GM23338 (cell line): Measurements from ENCODE around the gene OR6C2. TPM values are rescaled to one million over a fixed set of nuclear protein-coding genes. Genes with fewer than 3 reads are reported as not detected.
"Not testable (repeated sequence)": the region's sequence is repeated elsewhere in the genome, so short reads cannot be mapped to it uniquely, and the experiment has no call there.

Source experiments
- ATAC-seq: fragments of 200-7000 bp; cut with Tn5 transposase; 3 replicates; pipeline ENCODE4 v1.9.1; 2020
- DNase-seq: peaks from one replicate; pipeline ENCODE4 v3.0.0-alpha.2; 2015; ENCODE audit warnings: low spot score
- H2AFZ ChIP-seq: fragments of 200-600 bp; sonication (generic); 2 replicates; pipeline ENCODE4 v1.8.0; 2016; ENCODE audit warnings: antibody characterized with exemption, mild to moderate bottlenecking, moderate library complexity
- H3F3A ChIP-seq: fragments of 200-600 bp; sonication (generic); replicated peaks from 2 replicates; pipeline ENCODE4 v1.8.0; 2017; ENCODE audit warnings: antibody characterized with exemption, mixed run types, low read depth
- H3K27ac ChIP-seq: fragments of 200-600 bp; sonication (generic); 2 replicates; pipeline ENCODE4 v1.6.1; 2016; ENCODE audit warnings: low read depth
- H3K27me3 ChIP-seq: fragments of 200-600 bp; sonication (generic); 2 replicates; pipeline ENCODE4 v1.8.0; 2016; ENCODE audit warnings: mild to moderate bottlenecking, mixed run types, moderate library complexity; ENCODE audit not compliant: insufficient read depth
- H3K36me3 ChIP-seq: fragments of 200-600 bp; sonication (generic); 2 replicates; pipeline ENCODE4 v1.8.0; 2016; ENCODE audit warnings: mild to moderate bottlenecking; ENCODE audit not compliant: insufficient read depth
- H3K4me1 ChIP-seq: fragments of 200-600 bp; sonication (generic); 2 replicates; pipeline ENCODE4 v1.8.0; 2016; ENCODE audit warnings: mild to moderate bottlenecking, moderate library complexity; ENCODE audit not compliant: insufficient read depth
- H3K4me2 ChIP-seq: fragments of 200-600 bp; sonication (generic); 2 replicates; pipeline ENCODE4 v1.7.1; 2017; ENCODE audit warnings: mixed run types
- H3K4me3 ChIP-seq: fragments of 200-600 bp; sonication (generic); 2 replicates; pipeline ENCODE4 v1.6.1; 2016; ENCODE audit warnings: mixed run types
- H3K79me2 ChIP-seq: fragments of 200-600 bp; sonication (generic); replicated peaks from 2 replicates; pipeline ENCODE4 v1.8.0; 2017; ENCODE audit warnings: mild to moderate bottlenecking; ENCODE audit not compliant: insufficient read depth
- H3K9me2 ChIP-seq: fragments of 200-600 bp; sonication (generic); 2 replicates; pipeline ENCODE4 v1.8.0; 2017; ENCODE audit not compliant: insufficient read depth
- H4K20me1 ChIP-seq: fragments of 200-600 bp; sonication (generic); replicated peaks from 2 replicates; pipeline ENCODE4 v1.8.0; 2017; ENCODE audit warnings: mild to moderate bottlenecking; ENCODE audit not compliant: insufficient read depth
- H3K27ac Mint-ChIP-seq: 2 replicates; pipeline ENCODE4 v1.8.0; 2020; ENCODE audit warnings: inconsistent platforms, mild to moderate bottlenecking, moderate library complexity, mixed read lengths
- H3K27me3 Mint-ChIP-seq: 3 replicates; pipeline ENCODE4 v1.8.0; 2022; ENCODE audit warnings: low read depth, mild to moderate bottlenecking, moderate library complexity, mixed read lengths, inconsistent platforms; ENCODE audit not compliant: insufficient read depth, poor library complexity
- H3K36me3 Mint-ChIP-seq: 3 replicates; pipeline ENCODE4 v1.8.0; 2021; ENCODE audit warnings: low read depth, mild to moderate bottlenecking, inconsistent platforms, moderate library complexity, mixed read lengths
- H3K4me1 Mint-ChIP-seq: 3 replicates; pipeline ENCODE4 v1.8.0; 2020; ENCODE audit warnings: mild to moderate bottlenecking, inconsistent platforms, mixed read lengths
- H3K4me3 Mint-ChIP-seq: 3 replicates; pipeline ENCODE4 v1.8.0; 2021; ENCODE audit warnings: moderate library complexity, mild to moderate bottlenecking, inconsistent platforms, mixed read lengths
- H3K9me3 Mint-ChIP-seq: 3 replicates; pipeline ENCODE4 v1.8.0; 2020; ENCODE audit warnings: moderate library complexity, mild to moderate bottlenecking, inconsistent platforms, mixed read lengths
- CTCF ChIP-seq, 2 experiments: fragments of 200-600 bp in 1 of 2; sonication (generic) in 1 of 2; conservative IDR thresholded peaks; 2 replicates each; pipeline versions ENCODE4 v1.5.1 to v1.6.1; 2016 to 2017; ENCODE audit warnings: antibody characterized with exemption in 2 of 2, low read depth in 2 of 2, mild to moderate bottlenecking in 2 of 2, moderate library complexity in 1 of 2
- polyA plus RNA-seq: library from polyadenylated mRNA; unstranded; fragments of >200 nt; fragmentation: Nextera tagmentation; extraction: Ambion mirVana; gene quantifications from 2 replicates; pipeline ENCODE4 v1.2.1, GENCODE V29; 2016
- total RNA-seq: library from RNA; depleted of rRNA; stranded (reverse); fragments of >200 nt; shearing (Covaris generic); gene quantifications from 2 replicates; pipeline ENCODE4 v1.2.3, GENCODE V29; 2014

The OR6C2 gene
- total and polyA plus RNA-seq, 2 experiments from 2014 or later = not detected

GRCh38 chr12:55412138-55412537 lies 31.7 kb upstream of the OR6C2 start:
- not testable (repeated sequence) for H3K4me3 Mint-ChIP-seq, H3K27ac ChIP-seq, H3K9me3 Mint-ChIP-seq, H3F3A ChIP-seq, H3K27ac Mint-ChIP-seq, H3K4me2 ChIP-seq, H3K4me1 ChIP-seq, H3K27me3 Mint-ChIP-seq, ATAC-seq, H3K4me1 Mint-ChIP-seq, H3K4me3 ChIP-seq, H3K27me3 ChIP-seq, H4K20me1 ChIP-seq, DNase-seq, H3K36me3 Mint-ChIP-seq, H3K9me2 ChIP-seq, H3K36me3 ChIP-seq, H3K79me2 ChIP-seq, H2AFZ ChIP-seq

GRCh38 chr12:55413498-55414388 lies 30.1 kb upstream of the OR6C2 start:
- H3K4me3 ChIP-seq, H3K9me3 Mint-ChIP-seq, H3K27me3 ChIP-seq, DNase-seq, H3K27me3 Mint-ChIP-seq, H3K9me2 ChIP-seq, H3K4me1 ChIP-seq, H3K4me2 ChIP-seq, H3K27ac Mint-ChIP-seq, H3K79me2 ChIP-seq, H3K36me3 Mint-ChIP-seq, H3K27ac ChIP-seq, H3K36me3 ChIP-seq, H3K4me3 Mint-ChIP-seq, H4K20me1 ChIP-seq, H3K4me1 Mint-ChIP-seq, H3F3A ChIP-seq: not testable (repeated sequence)
- peak overlapping the region; percentile 96; the same call in 1 of the 2 replicates for H2AFZ ChIP-seq
- peak; percentile 19 for ATAC-seq
- TF ChIP-seq CTCF (conservative IDR thresholded peaks at IDR 0.05; ENCODE audit: low read depth in 2 of 2) = peak in 1 of 2 experiments; percentile 45; a peak in 2 of 4 replicates

GRCh38 chr12:55414396-55414823 lies 29.5 kb upstream of the OR6C2 start:
- Histone ChIP-seq H3K4me2 (peak overlapping the region; percentile 26; the same call in 1 of the 2 replicates), H2AFZ (peak overlapping the region; percentile 96), H3K4me3 (0 out of 2 replicates have a peak overlapping the region, but pooled peaks have one; percentile 38)
- ATAC-seq = peak; percentile 83
- not testable (repeated sequence) for H3K27me3 Mint-ChIP-seq, H3K4me1 Mint-ChIP-seq, H3K4me1 ChIP-seq, H3K79me2 ChIP-seq, H4K20me1 ChIP-seq, H3K9me2 ChIP-seq, H3K9me3 Mint-ChIP-seq, H3K36me3 Mint-ChIP-seq, H3K27ac ChIP-seq, H3F3A ChIP-seq, H3K27me3 ChIP-seq, H3K27ac Mint-ChIP-seq, H3K36me3 ChIP-seq
- peak; percentile 25 for DNase-seq
- peak overlapping the region; percentile 37; the same call in 2 of the 3 replicates for H3K4me3 Mint-ChIP-seq

- peak overlapping the region; percentile 52; the same call in 1 of the 2 replicates for H3K27ac ChIP-seq
- not testable (repeated sequence) for H3K36me3 Mint-ChIP-seq, H3F3A ChIP-seq, H3K27ac Mint-ChIP-seq, H4K20me1 ChIP-seq, H3K9me3 Mint-ChIP-seq, H3K9me2 ChIP-seq, H3K4me1 Mint-ChIP-seq, H3K4me1 ChIP-seq, DNase-seq, H3K27me3 ChIP-seq, H3K79me2 ChIP-seq, H3K27me3 Mint-ChIP-seq, H3K36me3 ChIP-seq
- peak overlapping the region; percentile 44 for H3K4me3 ChIP-seq
- peak overlapping the region; percentile 60; the same call in 2 of the 3 replicates for H3K4me3 Mint-ChIP-seq
- peak; percentile 91 for ATAC-seq
- peak overlapping the region; percentile 71 for H3K4me2 ChIP-seq
- peak overlapping the region; percentile 99 for H2AFZ ChIP-seq
Observed at GRCh38 chr12:55414889-55415288, 29.0 kb upstream of the OR6C2 start.
